ENCODE measurements around the gene TBC1D22A.

DNA sequence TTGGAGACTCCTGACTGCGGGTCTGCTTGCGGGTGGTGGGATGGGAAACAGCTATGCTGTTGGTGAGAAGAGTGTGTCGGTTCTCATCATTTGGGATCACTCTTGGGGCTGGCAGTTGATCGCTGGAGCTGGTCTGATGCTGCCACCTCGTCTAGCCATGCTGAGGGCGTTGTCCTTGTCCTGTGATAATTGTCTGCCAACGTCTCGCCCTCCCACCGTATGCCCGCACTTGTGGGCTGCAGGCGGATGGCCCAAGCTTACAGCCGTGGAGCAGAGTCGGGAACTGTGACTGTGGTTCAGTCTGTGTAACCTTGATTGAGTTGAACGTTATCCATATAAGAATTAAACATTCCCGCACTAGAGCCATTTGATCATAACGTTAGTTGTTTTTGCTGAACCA lies 204.4 kb downstream of the TBC1D22A start:
- TF ChIP-seq CTCF (IDR thresholded peaks at IDR 0.05; ENCODE audit: poor library complexity), result no peak
- no peak for TF ChIP-seq EZH2 (IDR thresholded peaks at IDR 0.05; ENCODE audit: borderline replicate concordance)
